Measurements from ENCODE around the gene GEMIN4. TPM values are rescaled to one million over a fixed set of nuclear protein-coding genes. Genes with fewer than 3 reads are reported as not detected.

Gene GEMIN4
- total and polyA plus RNA-seq, 2 of the 8 experiments (the other 6 are each of a cell fraction or from before 2014, with no cell fraction given), result 32.1 to 51.9 TPM

- no peak overlapping the region for H3K14ac ChIP-seq (ENCODE audit: insufficient read length)
- POLR2A ChIA-PET (ENCODE audit: partially characterized antibody), result interaction anchor here (0.9 to 4.1 kb wide), 10 partner anchors 10 to 205 kb away, joined by 3 to 21 read pairs (median 6); partner anchors contain the start of genes GLOD4, MRM3, NXN and TIMM22
- TF ChIP-seq POLR2AphosphoS5 (IDR thresholded peaks at IDR 0.05; ENCODE audit: low read depth, low read length), result peak; percentile 10; the same call in 1 of the 2 replicates
- no peak for TF ChIP-seq SP1 (IDR thresholded peaks at IDR 0.05; ENCODE audit: low read depth, low read length)
- H2AFZ ChIP-seq (ENCODE audit: low read length), result no peak overlapping the region
- H2BK20ac ChIP-seq (ENCODE audit: low read length), result no peak overlapping the region
- no peak overlapping the region for H2BK15ac ChIP-seq (ENCODE audit: low read length)
- H3K23me2 ChIP-seq (ENCODE audit: low read depth, low read length), result no peaks in the 10 kb centered on the region
- no peak overlapping the region for H3K4me3 ChIP-seq (ENCODE audit: extremely low read depth in 1 of 4, insufficient read depth in 2 of 4, low read depth in 3 of 4, low read length in 4 of 4)
- no peak overlapping the region for H4K8ac ChIP-seq (ENCODE audit: extremely low read depth, insufficient read depth, low read length)
- H3K4ac ChIP-seq (replicated peaks; ENCODE audit: insufficient read length, low read depth, low read length), result no peak overlapping the region
- no peaks in the 10 kb centered on the region; the same call in 1 of the 2 replicates for H3K79me1 ChIP-seq (ENCODE audit: low read depth, low read length)
- no peak overlapping the region for H2AK5ac ChIP-seq (ENCODE audit: low read depth, low read length)
- no peak overlapping the region for H4K91ac ChIP-seq (replicated peaks; ENCODE audit: insufficient read length, low read length)
- no peaks in the 10 kb centered on the region for H3K9me3 ChIP-seq (ENCODE audit: insufficient read depth in 2 of 2, low read depth in 1 of 2, low read length in 1 of 2)
- H2BK12ac ChIP-seq (ENCODE audit: low read depth, low read length), result no peak overlapping the region
- H3K4me2 ChIP-seq (ENCODE audit: insufficient read depth in 1 of 2, low read depth in 2 of 2, low read length in 2 of 2), result no peak overlapping the region; a peak in 1 of 4 replicates
- H3K27ac ChIP-seq (ENCODE audit: low read depth, low read length), result no peak overlapping the region
- 91% methylated on average over 19 of the region's 19 CpGs; no CpG with 5 or more reads in 1 of the 2 experiments for WGBS, 2 experiments (ENCODE audit: extremely low coverage in 1 of 2, insufficient coverage in 1 of 2, insufficient read length in 1 of 2, insufficient replicate concordance in 2 of 2, low coverage in 1 of 2, low lambda C conversion rate in 2 of 2, missing lambda C conversion rate in 1 of 2)
- no peak overlapping the region for H4K5ac ChIP-seq (ENCODE audit: insufficient read length, low read depth, low read length)
- H2BK5ac ChIP-seq (ENCODE audit: low read depth, low read length), result no peak overlapping the region
- no peak overlapping the region for H3K18ac ChIP-seq (ENCODE audit: extremely low read depth, low read length)
- H3K4me1 ChIP-seq (replicated peaks in 1 of 4; ENCODE audit: control insufficient read depth in 3 of 4, insufficient read depth in 4 of 4, low read length in 3 of 4), result peaks cover 0 to 13% (median 3%) of the 10 kb centered on the region in 4 experiments; a peak in 6 of 7 replicates
- peaks cover 0 to 9% of the 10 kb centered on the region in 2 experiments for H4K20me1 ChIP-seq (replicated peaks in 1 of 2; ENCODE audit: control insufficient read depth in 1 of 2, insufficient read depth in 2 of 2, low read length in 2 of 2)
- no peak overlapping the region for H3K56ac ChIP-seq (replicated peaks; ENCODE audit: insufficient read length, low read depth, low read length)
- H3K27me3 ChIP-seq (replicated peaks in 1 of 4; ENCODE audit: control insufficient read depth in 3 of 4, extremely low read depth in 1 of 4, insufficient read depth in 3 of 4, low read length in 3 of 4), result no peaks in the 10 kb centered on the region
- CTCF ChIA-PET (ENCODE audit: partially characterized antibody), result interaction anchor here (0.9 to 17.5 kb wide), 6 partner anchors 9 to 205 kb away, joined by 3 to 258 read pairs (median 4); partner anchors contain the start of genes NXN and TIMM22
- no peak overlapping the region for H3K9ac ChIP-seq (replicated peaks in 1 of 4; ENCODE audit: extremely low read depth in 1 of 4, low read depth in 3 of 4, low read length in 3 of 4)
- H3K36me3 ChIP-seq (ENCODE audit: control insufficient read depth in 2 of 4, insufficient read depth in 4 of 4, low read length in 3 of 4), result peaks cover 4 to 21% (median 13%) of the 10 kb centered on the region in 4 experiments; a peak in 7 of 8 replicates
- DNase-seq (ENCODE audit: low read depth in 1 of 2, low spot score in 2 of 2), result no peak
- H3K79me2 ChIP-seq (ENCODE audit: control insufficient read depth in 1 of 2, insufficient read depth in 2 of 2, low read length in 2 of 2), result no peaks in the 10 kb centered on the region
- H3K23ac ChIP-seq (ENCODE audit: insufficient read length), result no peak overlapping the region
- H2BK120ac ChIP-seq (replicated peaks; ENCODE audit: low read depth, low read length), result no peak overlapping the region
- no peak for FAIRE-seq
Measured at GRCh38 chr17:791829-792228, 39.8 kb upstream of the GEMIN4 start.
